ENCODE measurements around the gene BEX2. TPM values are rescaled to one million over a fixed set of nuclear protein-coding genes. Genes with fewer than 3 reads are reported as not detected.

BEX2 gene
- total RNA-seq, 1 donor from 2014 or later: 12.6 TPM

DNA sequence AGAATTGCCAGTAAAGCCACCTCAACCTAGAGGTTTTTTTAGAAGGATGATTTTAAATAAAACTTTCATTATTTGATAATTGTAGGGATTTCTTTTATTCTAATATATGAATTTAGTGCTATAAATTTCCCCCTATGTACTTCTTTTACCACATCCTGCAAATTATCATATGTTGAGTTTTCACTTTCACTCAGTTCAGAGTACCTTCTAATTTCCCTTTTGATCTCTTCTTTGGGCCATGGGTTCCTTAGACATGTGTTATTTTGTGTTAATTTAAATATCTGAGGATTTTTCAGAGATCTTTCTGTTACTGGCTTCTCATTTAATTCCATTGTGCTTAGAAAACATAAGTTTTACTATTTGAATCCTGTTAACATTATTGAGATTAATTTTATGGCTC is 6.1 kb downstream of the BEX2 start:
- no peaks in the 10 kb centered on the region for H4K20me1 ChIP-seq (ENCODE audit: insufficient read depth, low read length)
- no peak overlapping the region for H3K9ac ChIP-seq (ENCODE audit: low read length)
- no peaks in the 10 kb centered on the region for H3K4me1 ChIP-seq (ENCODE audit: insufficient read depth, low read length)
- no peaks in the 10 kb centered on the region for H3K36me3 ChIP-seq (ENCODE audit: insufficient read depth, low read length)
- DNase-seq (ENCODE audit: low read depth) (no peak), FAIRE-seq (no peak)
- H3K27ac ChIP-seq (ENCODE audit: low read depth, low read length): no peak overlapping the region
- Mint-ChIP-seq H3K36me3 (ENCODE audit: low read depth, unreplicated experiment) (no peaks in the 10 kb centered on the region), H3K9me3 (ENCODE audit: unreplicated experiment) (no peaks in the 10 kb centered on the region), H3K27ac (ENCODE audit: unreplicated experiment) (no peak overlapping the region), H3K4me3 (ENCODE audit: unreplicated experiment) (no peak overlapping the region), H3K4me1 (ENCODE audit: low read depth, unreplicated experiment) (no peaks in the 10 kb centered on the region), H3K27me3 (ENCODE audit: low read depth, unreplicated experiment) (no peaks in the 10 kb centered on the region)
- H3K79me2 ChIP-seq (ENCODE audit: insufficient read depth, low read length): no peaks in the 10 kb centered on the region
- H3K27me3 ChIP-seq (ENCODE audit: insufficient read depth, low read length): peaks cover 2% of the 10 kb centered on the region
- no peaks in the 10 kb centered on the region for H3K9me3 ChIP-seq (ENCODE audit: insufficient read depth, low read depth, low read length)
- TF ChIP-seq EZH2 (IDR thresholded peaks at IDR 0.05; ENCODE audit: insufficient read depth, low read length): no peak
- no peak for TF ChIP-seq CTCF (IDR thresholded peaks at IDR 0.05; ENCODE audit: insufficient read depth, low read depth, low read length)
- no peak overlapping the region for H3K4me2 ChIP-seq (ENCODE audit: low read length)
- H2AFZ ChIP-seq (ENCODE audit: low read depth, low read length): no peak overlapping the region
- no peak overlapping the region for H3K4me3 ChIP-seq (ENCODE audit: insufficient read depth, low read depth, low read length)

DNA sequence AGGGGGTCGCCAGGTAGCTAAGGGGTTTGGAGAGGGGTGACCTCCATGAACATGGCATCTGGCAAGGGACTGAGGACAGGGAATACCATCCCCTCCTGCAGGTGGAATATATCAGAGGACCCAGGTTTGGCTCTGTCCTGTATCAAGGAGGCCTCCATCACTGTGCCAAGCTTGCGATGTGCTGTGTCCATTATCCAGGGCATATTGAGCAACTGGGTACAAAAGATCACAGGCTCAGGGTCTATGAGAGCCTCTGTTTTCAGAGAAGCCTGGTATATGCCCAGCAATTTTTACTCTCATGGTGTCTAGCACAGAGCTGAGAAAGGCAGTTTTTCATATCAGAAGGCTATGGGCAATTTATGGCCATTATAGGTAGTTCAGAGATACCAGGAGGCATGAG is 17.7 kb downstream of the BEX2 start:
- Histone ChIP-seq H3K9ac (ENCODE audit: low read length) (no peak overlapping the region), H3K4me1 (ENCODE audit: insufficient read depth, low read length) (no peaks in the 10 kb centered on the region), H3K4me3 (ENCODE audit: insufficient read depth, low read depth, low read length) (no peak overlapping the region), H3K4me2 (ENCODE audit: low read length) (no peak overlapping the region), H3K36me3 (ENCODE audit: insufficient read depth, low read length) (no peaks in the 10 kb centered on the region), H3K27me3 (ENCODE audit: insufficient read depth, low read length) (peaks cover 2% of the 10 kb centered on the region), H2AFZ (ENCODE audit: low read depth, low read length) (no peak overlapping the region), H3K9me3 (ENCODE audit: insufficient read depth, low read depth, low read length) (no peaks in the 10 kb centered on the region), H3K79me2 (ENCODE audit: insufficient read depth, low read length) (no peaks in the 10 kb centered on the region), H3K27ac (ENCODE audit: low read depth, low read length) (no peak overlapping the region), H4K20me1 (ENCODE audit: insufficient read depth, low read length) (no peaks in the 10 kb centered on the region)
- TF ChIP-seq EZH2 (IDR thresholded peaks at IDR 0.05; ENCODE audit: insufficient read depth, low read length): no peak
- TF ChIP-seq CTCF (IDR thresholded peaks at IDR 0.05; ENCODE audit: insufficient read depth, low read depth, low read length): no peak
- FAIRE-seq: peak; percentile 73
- no peak for DNase-seq (ENCODE audit: low read depth)
- Mint-ChIP-seq H3K4me3 (ENCODE audit: unreplicated experiment) (no peak overlapping the region), H3K9me3 (ENCODE audit: unreplicated experiment) (no peaks in the 10 kb centered on the region), H3K4me1 (ENCODE audit: low read depth, unreplicated experiment) (no peaks in the 10 kb centered on the region), H3K36me3 (ENCODE audit: low read depth, unreplicated experiment) (no peaks in the 10 kb centered on the region), H3K27ac (ENCODE audit: unreplicated experiment) (no peak overlapping the region), H3K27me3 (ENCODE audit: low read depth, unreplicated experiment) (peaks cover 4% of the 10 kb centered on the region)

DNA sequence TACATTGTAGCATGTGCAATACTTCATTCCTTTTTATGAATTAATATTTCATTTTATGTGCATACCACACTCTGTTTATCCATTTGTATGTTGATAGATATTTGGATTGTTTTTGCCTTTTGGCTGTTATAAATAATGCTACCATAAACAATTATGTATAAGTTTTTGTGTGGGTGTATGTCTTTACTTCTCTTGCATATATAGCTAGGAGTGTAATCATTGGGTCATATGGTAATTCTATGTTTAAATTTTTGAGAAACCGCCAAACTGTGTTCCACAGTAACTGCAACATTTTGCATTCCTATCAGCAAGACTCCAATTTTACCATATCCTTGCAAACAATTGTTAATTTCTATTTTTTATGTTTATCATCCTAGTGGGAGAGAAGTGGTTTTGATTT is 31.2 kb downstream of the BEX2 start:
- no peak overlapping the region for H3K4me3 ChIP-seq (ENCODE audit: insufficient read depth, low read depth, low read length)
- H3K9me3 ChIP-seq (ENCODE audit: insufficient read depth, low read depth, low read length): no peaks in the 10 kb centered on the region
- no peaks in the 10 kb centered on the region for H3K79me2 ChIP-seq (ENCODE audit: insufficient read depth, low read length)
- no peak overlapping the region for H3K4me2 ChIP-seq (ENCODE audit: low read length)
- DNase-seq (ENCODE audit: low read depth) (no peak), FAIRE-seq (no peak)
- H3K4me1 ChIP-seq (ENCODE audit: insufficient read depth, low read length): no peaks in the 10 kb centered on the region
- no peaks in the 10 kb centered on the region for H3K9me3 Mint-ChIP-seq (ENCODE audit: unreplicated experiment)
- H2AFZ ChIP-seq (ENCODE audit: low read depth, low read length): no peak overlapping the region
- H4K20me1 ChIP-seq (ENCODE audit: insufficient read depth, low read length): no peaks in the 10 kb centered on the region
- no peak overlapping the region for H3K27ac Mint-ChIP-seq (ENCODE audit: unreplicated experiment)
- no peak overlapping the region for H3K27ac ChIP-seq (ENCODE audit: low read depth, low read length)
- H3K4me1 Mint-ChIP-seq (ENCODE audit: low read depth, unreplicated experiment): no peaks in the 10 kb centered on the region
- no peaks in the 10 kb centered on the region for H3K36me3 Mint-ChIP-seq (ENCODE audit: low read depth, unreplicated experiment)
- no peak overlapping the region for H3K4me3 Mint-ChIP-seq (ENCODE audit: unreplicated experiment)
- TF ChIP-seq EZH2 (IDR thresholded peaks at IDR 0.05; ENCODE audit: insufficient read depth, low read length) (no peak), CTCF (IDR thresholded peaks at IDR 0.05; ENCODE audit: insufficient read depth, low read depth, low read length) (no peak)
- no peak overlapping the region for H3K9ac ChIP-seq (ENCODE audit: low read length)
- H3K27me3 ChIP-seq (ENCODE audit: insufficient read depth, low read length): peaks cover 15% of the 10 kb centered on the region
- H3K27me3 Mint-ChIP-seq (ENCODE audit: low read depth, unreplicated experiment): peaks cover 33% of the 10 kb centered on the region
- H3K36me3 ChIP-seq (ENCODE audit: insufficient read depth, low read length): no peaks in the 10 kb centered on the region
